DOHH2 (cell line): Measurements from ENCODE around the gene KHDC3L.

Experiments used
- H3F3A ChIP-seq: fragments of 200-600 bp; sonication (generic), shearing (Covaris generic); 2 replicates; pipeline ENCODE4 v1.6.0; 2016; ENCODE audit warnings: antibody characterized with exemption, mild to moderate bottlenecking; ENCODE audit not compliant: control insufficient read depth, insufficient read depth
- H3K27ac ChIP-seq: fragments of 200-600 bp; sonication (generic); 2 replicates; pipeline ENCODE4 v1.5.1; 2014; ENCODE audit warnings: low read depth, mild to moderate bottlenecking, low read length, moderate library complexity
- H3K27me3 ChIP-seq: fragments of 200-600 bp; sonication (generic); 2 replicates; pipeline ENCODE4 v1.6.1; 2014; ENCODE audit warnings: mild to moderate bottlenecking, low read length, mixed read lengths; ENCODE audit not compliant: control insufficient read depth
- H3K36me3 ChIP-seq: fragments of 200-600 bp; sonication (generic); 2 replicates; pipeline ENCODE4 v1.6.1; 2014; ENCODE audit warnings: mild to moderate bottlenecking, low read length, moderate library complexity, mixed read lengths; ENCODE audit not compliant: control insufficient read depth
- H3K4me1 ChIP-seq: fragments of 200-600 bp; sonication (generic); 2 replicates; pipeline ENCODE4 v1.6.1; 2014; ENCODE audit warnings: mild to moderate bottlenecking, low read length, mixed read lengths; ENCODE audit not compliant: control insufficient read depth
- H3K4me2 ChIP-seq: fragments of 200-600 bp; sonication (generic); 2 replicates; pipeline ENCODE4 v1.6.0; 2014; ENCODE audit warnings: mild to moderate bottlenecking, low read length, moderate library complexity
- H3K4me3 ChIP-seq: fragments of 200-600 bp; sonication (generic); 2 replicates; pipeline ENCODE4 v1.5.1; 2014; ENCODE audit warnings: mild to moderate bottlenecking, low read length, mixed read lengths
- H3K79me2 ChIP-seq: fragments of 200-600 bp; sonication (generic); 2 replicates; pipeline ENCODE4 v1.6.1; 2014; ENCODE audit warnings: mild to moderate bottlenecking, low read length, mixed read lengths; ENCODE audit not compliant: control insufficient read depth
- H3K9me2 ChIP-seq: fragments of 200-600 bp; sonication (generic); replicated peaks from 2 replicates; pipeline ENCODE4 v1.6.1; 2014; ENCODE audit warnings: mild to moderate bottlenecking, low read length, mixed read lengths; ENCODE audit not compliant: control insufficient read depth
- H3K9me3 ChIP-seq: fragments of 200-600 bp; sonication (generic); 2 replicates; pipeline ENCODE4 v1.6.1; 2014; ENCODE audit warnings: antibody characterized with exemption, low read length, mixed read lengths; ENCODE audit not compliant: control insufficient read depth, insufficient read depth
- H4K20me1 ChIP-seq: fragments of 200-600 bp; sonication (generic); 2 replicates; pipeline ENCODE4 v1.6.0; 2014; ENCODE audit warnings: low read depth, mild to moderate bottlenecking, antibody characterized with exemption, low read length, moderate library complexity; ENCODE audit not compliant: control insufficient read depth, insufficient read depth
- CTCF ChIP-seq: fragments of 200-600 bp; sonication (generic); IDR thresholded peaks from one replicate; pipeline ENCODE4 v1.5.1; 2014; ENCODE audit warnings: antibody characterized with exemption, mild to moderate bottlenecking, low read depth, low read length; ENCODE audit not compliant: poor library complexity, severe bottlenecking
- EZH2phosphoT487 ChIP-seq: fragments of 200-600 bp; sonication (generic); IDR thresholded peaks from 2 replicates; pipeline ENCODE4 v1.6.1; 2017; ENCODE audit warnings: borderline replicate concordance, mild to moderate bottlenecking, antibody characterized with exemption, low read length, moderate library complexity, mixed read lengths

KHDC3L gene

GRCh38 chr6:73348550-73349204, 13.8 kb upstream of the KHDC3L start:
- Histone ChIP-seq H3K27ac (no peak overlapping the region), H3K4me2 (no peak overlapping the region), H3K4me3 (no peak overlapping the region), H3F3A (no peaks in the 10 kb centered on the region), H3K9me2 (no peaks in the 10 kb centered on the region), H3K27me3 (peaks cover 20% of the 10 kb centered on the region), H3K36me3 (no peaks in the 10 kb centered on the region), H4K20me1 (no peaks in the 10 kb centered on the region), H3K9me3 (no peaks in the 10 kb centered on the region), H3K4me1 (no peaks in the 10 kb centered on the region), H3K79me2 (no peaks in the 10 kb centered on the region)
- TF ChIP-seq EZH2phosphoT487 (no peak), CTCF (no peak)

DNA sequence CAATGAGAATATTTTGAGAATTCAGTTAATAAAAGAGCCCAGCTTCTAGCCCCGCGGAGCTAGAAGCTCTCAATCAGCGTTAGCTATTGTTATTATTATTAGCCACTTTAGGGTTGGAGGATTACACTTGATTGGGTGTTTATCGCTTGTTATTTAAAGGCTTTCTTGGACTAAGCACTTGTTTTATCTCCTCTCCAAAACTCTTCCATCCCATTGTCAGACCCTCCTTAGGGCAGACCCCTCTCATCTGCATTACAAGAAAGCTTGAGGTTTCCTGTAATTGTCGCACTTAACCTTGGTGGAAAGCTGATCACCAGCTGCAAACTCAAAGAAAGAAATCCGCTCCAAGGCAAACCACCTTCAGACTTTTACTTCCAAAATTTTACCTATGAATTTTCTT, 13.1 kb upstream of the KHDC3L start:
- Histone ChIP-seq H3K4me1 (no peaks in the 10 kb centered on the region), H3K9me3 (no peaks in the 10 kb centered on the region), H3K4me2 (no peak overlapping the region), H3K79me2 (no peaks in the 10 kb centered on the region), H3K27me3 (peaks cover 20% of the 10 kb centered on the region), H3K27ac (no peak overlapping the region), H3K36me3 (no peaks in the 10 kb centered on the region), H3K4me3 (no peak overlapping the region), H3K9me2 (no peaks in the 10 kb centered on the region), H3F3A (no peaks in the 10 kb centered on the region), H4K20me1 (no peaks in the 10 kb centered on the region)
- no peak for TF ChIP-seq CTCF
- TF ChIP-seq EZH2phosphoT487, result no peak

GRCh38 chr6:73353636-73354593, 8.5 kb upstream of the KHDC3L start, which contains the start of gene DPPA5:
TSS of gene DPPA5 (minus strand) at chr6:73354276. CDS start at chr6:73354225, 51 bp downstream.
- Histone ChIP-seq H3K9me3 (no peaks in the 10 kb centered on the region), H3F3A (no peaks in the 10 kb centered on the region), H3K79me2 (no peaks in the 10 kb centered on the region), H3K4me3 (no peak within 1 kb of the TSS), H3K27me3 (peaks cover 12% of the 10 kb centered on the region; the same call in 1 of the 2 replicates), H3K4me1 (no peaks in the 10 kb centered on the region), H4K20me1 (no peaks in the 10 kb centered on the region), H3K4me2 (no peak within 1 kb of the TSS), H3K9me2 (no peaks in the 10 kb centered on the region), H3K36me3 (no peaks in the 10 kb centered on the region), H3K27ac (no peak within 1 kb of the TSS)
- TF ChIP-seq EZH2phosphoT487, result no peak
- no peak for TF ChIP-seq CTCF
